ENCODE results near the gene ZNF213.

ZNF213 gene, protein sequence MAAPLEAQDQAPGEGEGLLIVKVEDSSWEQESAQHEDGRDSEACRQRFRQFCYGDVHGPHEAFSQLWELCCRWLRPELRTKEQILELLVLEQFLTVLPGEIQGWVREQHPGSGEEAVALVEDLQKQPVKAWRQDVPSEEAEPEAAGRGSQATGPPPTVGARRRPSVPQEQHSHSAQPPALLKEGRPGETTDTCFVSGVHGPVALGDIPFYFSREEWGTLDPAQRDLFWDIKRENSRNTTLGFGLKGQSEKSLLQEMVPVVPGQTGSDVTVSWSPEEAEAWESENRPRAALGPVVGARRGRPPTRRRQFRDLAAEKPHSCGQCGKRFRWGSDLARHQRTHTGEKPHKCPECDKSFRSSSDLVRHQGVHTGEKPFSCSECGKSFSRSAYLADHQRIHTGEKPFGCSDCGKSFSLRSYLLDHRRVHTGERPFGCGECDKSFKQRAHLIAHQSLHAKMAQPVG

DNA sequence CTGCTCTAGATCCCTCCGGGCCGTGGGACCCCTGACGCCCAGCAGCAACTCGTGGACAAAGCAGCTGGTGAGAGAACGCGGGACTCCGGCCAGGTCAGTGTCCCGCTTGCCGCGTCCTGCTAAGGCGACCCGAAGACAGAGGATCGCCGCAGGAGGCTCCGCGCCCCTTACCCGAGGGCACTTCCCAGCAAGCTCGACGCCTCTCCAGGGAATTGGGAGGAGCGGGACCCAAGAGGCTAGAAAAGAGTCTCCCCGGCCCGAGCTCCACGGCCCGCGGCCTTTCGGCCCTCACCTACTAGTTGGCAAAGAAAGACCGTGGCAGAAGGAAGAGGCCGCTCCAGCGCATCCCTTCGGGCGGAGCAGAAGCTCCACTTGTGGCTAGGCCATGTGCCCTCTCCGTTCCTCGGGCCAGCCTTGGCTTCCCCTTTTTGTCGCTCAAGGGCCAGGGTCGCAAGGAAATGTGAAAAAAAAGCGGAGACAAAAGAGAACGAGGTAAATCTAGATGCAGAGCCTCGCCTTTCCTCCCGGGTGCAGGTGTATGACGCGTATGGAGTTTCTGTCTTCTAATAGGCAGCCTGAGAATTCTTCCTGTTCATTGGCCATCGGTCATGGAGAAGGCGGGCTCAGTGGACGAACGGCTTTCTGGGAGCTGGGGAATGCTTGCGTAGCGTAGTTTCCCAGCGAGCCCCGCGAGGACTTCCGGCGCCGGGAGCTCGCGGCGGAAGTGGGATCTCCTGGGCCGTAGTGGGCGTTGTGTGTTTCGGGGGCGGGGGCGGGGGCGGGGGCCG is at the start of gene ZNF213:
Gene ZNF213 (plus strand): TSS at position 692 of the 788 bp plus-strand sequence. CDS start 2,252 bp downstream, outside the sequence.
- peak within 1 kb of the TSS; percentile 85 for H3K27ac ChIP-seq
- TF ChIP-seq, protein P1, sequence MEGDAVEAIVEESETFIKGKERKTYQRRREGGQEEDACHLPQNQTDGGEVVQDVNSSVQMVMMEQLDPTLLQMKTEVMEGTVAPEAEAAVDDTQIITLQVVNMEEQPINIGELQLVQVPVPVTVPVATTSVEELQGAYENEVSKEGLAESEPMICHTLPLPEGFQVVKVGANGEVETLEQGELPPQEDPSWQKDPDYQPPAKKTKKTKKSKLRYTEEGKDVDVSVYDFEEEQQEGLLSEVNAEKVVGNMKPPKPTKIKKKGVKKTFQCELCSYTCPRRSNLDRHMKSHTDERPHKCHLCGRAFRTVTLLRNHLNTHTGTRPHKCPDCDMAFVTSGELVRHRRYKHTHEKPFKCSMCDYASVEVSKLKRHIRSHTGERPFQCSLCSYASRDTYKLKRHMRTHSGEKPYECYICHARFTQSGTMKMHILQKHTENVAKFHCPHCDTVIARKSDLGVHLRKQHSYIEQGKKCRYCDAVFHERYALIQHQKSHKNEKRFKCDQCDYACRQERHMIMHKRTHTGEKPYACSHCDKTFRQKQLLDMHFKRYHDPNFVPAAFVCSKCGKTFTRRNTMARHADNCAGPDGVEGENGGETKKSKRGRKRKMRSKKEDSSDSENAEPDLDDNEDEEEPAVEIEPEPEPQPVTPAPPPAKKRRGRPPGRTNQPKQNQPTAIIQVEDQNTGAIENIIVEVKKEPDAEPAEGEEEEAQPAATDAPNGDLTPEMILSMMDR (IDR thresholded peaks at IDR 0.05): no peak
- TF ChIP-seq ZFX (IDR thresholded peaks at IDR 0.05; ENCODE audit: borderline replicate concordance): no peak

DNA sequence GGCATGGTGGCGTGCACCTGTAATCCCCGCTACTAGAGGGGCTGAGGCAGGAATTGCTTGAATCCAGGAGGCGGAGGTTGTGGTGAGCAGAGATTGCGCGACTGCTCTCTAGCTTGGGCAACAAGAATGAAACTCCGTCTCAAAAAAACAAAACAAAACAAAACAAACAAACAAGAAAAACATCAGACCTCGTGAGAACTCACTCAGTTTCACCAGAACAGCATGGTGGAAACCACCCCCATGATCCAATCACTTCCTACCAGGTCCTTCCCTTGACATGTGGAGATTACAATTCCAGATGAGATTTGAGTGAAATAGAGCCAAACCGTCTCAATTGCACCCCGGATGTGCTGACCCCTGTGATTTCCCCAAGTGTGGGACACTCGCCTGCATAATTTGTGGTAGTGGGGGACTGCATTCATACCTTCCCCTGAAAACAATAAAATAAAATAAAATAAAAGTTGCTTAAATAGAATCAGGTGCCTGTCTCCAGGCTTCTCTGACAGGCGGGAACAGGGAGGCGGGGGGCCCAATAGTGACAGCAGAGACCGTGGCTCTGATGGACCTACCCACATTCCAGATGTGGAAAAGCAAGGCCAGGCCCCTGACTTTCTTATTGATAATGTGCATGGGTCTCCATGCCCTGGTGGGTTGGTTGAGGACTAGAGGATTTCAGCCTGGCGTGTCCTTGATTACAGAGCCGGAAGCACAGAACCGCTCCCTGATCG is 48.8 kb upstream of the ZNF213 start:
- H3K27ac ChIP-seq: no peak overlapping the region
- TF ChIP-seq ZFX (IDR thresholded peaks at IDR 0.05; ENCODE audit: borderline replicate concordance): no peak
- TF ChIP-seq, protein P1 (IDR thresholded peaks at IDR 0.05): no peak

DNA sequence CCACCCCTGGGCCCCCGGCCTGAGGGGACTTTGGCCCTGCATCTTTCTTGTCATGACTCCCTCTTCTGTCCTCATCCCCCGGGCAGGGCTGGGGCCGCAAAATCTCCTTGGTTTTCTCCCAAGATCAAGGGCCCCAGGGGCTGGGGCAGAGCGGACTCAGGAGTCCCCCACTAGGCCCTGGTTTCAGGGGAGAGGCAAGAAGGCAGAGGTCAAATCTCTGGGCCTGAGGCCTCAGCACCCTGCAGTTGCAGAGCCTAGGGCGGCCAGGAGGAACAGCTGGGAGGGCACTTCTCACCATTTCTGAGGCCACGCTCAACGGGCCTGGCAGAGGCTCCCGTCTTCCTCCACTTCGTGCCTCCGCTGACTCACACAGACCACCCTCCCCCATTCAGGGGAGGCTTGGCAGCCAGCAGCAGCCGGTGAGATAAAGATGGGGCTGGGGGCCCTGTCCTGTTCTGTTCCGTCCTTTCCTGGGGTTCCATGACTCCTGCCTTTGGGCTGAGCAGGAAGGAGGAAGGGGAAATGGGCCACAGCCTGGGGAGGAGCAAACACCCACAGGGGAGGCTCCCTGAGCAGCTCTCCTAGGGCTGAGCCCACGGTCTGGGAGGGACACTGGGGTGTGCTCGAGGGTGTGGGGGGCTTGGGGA is 48.1 kb upstream of the ZNF213 start:
- no peak overlapping the region for H3K27ac ChIP-seq

DNA sequence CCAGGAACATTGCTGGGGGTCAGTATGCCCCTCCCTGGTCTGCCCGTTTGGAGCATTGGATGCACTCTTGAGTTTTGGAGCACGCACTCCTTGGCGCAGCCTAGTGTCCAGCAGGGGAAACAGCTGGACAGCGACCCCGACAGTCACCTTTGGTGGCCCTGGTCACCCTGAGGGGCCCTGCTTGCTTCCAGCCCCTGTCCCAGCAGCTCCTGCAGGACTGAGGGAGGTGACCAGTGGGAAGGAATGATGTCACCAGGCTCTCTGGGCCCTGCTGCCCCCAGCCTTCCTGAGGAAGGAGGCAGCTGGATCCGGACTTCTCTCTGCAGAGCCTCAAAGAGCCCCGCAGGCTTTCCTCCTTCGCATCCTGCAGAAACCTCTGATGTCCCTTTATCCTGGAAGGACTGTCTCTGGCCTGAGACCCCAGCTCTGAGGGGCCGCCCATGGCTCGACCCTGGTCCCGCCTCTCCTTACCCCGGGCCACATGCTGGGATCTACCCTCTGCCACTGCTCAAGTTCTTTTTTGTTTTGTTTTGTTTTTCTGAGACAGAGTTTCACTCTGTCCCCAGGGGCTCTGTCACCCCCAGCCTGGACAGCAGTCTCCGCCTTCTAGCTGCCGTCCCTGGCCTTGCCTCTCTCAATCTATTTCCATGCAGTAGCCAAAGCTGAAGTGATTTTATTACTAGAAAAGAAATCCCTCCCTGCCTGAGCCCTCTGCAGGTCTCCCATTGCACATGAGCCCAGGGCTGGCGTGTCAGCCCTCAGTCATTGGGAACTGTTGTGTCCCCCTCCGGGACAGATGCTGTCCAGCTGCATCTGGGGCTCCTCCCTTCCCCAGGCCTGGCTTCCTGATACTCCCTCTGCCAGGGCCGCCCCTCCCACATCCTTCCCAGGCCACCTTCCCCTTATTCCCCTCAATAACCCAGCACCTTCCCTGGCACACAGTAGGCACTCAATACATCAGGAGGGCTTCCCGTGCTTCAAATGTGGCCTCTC is 47.3 kb upstream of the ZNF213 start:
- TF ChIP-seq, protein P1 (IDR thresholded peaks at IDR 0.05): peak; percentile 45
- no peak for TF ChIP-seq ZFX (IDR thresholded peaks at IDR 0.05; ENCODE audit: borderline replicate concordance)
- H3K27ac ChIP-seq: no peak overlapping the region

More for the DNA sequence above, 48.1 kb upstream of the ZNF213 start:
- TF ChIP-seq ZFX (IDR thresholded peaks at IDR 0.05; ENCODE audit: borderline replicate concordance): no peak
- TF ChIP-seq, protein P1 (IDR thresholded peaks at IDR 0.05): no peak

DNA sequence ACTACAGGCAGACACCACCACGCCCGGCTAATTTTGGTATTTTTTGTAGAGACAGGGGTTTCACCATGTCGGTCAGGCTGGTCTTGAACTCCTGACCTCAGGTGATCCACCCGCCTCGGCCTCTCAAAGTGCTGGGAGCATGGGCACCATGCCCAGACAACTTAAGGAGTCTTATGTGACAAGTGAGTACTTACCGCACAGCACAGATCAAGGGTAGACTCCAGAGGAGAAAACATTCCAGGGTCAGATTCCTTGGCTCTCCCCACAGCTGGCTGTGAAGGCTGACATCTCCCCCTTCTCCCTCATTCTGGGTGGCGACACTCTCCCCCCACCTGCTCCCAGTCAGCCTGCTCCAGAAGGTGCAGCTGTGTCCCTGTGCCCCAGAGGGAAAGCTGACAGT is 46.4 kb upstream of the ZNF213 start:
- TF ChIP-seq ZFX (IDR thresholded peaks at IDR 0.05; ENCODE audit: borderline replicate concordance): no peak
- TF ChIP-seq, protein P1 (IDR thresholded peaks at IDR 0.05): no peak

More for the DNA sequence above, 46.4 kb upstream of the ZNF213 start:
- H3K27ac ChIP-seq: no peak overlapping the region

Data from 22Rv1 (cell line).